H1 (cell line): ENCODE measurements around the gene TFF3. TPM values are rescaled to one million over a fixed set of nuclear protein-coding genes. Genes with fewer than 3 reads are reported as not detected.

Experiments used
- CTCF ChIA-PET: fragments of 300-600 bp; sonication (Branson Sonifier 250); formaldehyde crosslinking; loops from one replicate; lab custom pipeline; 2021; ENCODE audit not compliant: partially characterized antibody; lab: Charles Lee
- POLR2A ChIA-PET: fragments of 300-600 bp; sonication (Branson Sonifier 250); formaldehyde crosslinking; loops from one replicate; lab custom pipeline; 2021; ENCODE audit warnings: inconsistent platforms; ENCODE audit not compliant: partially characterized antibody; lab: Charles Lee
- DNase-seq, 2 experiments: peaks; one replicate each; pipeline versions ENCODE4 v3.0.0 to v3.0.0-alpha.2; 2010 to 2022; ENCODE audit warnings: low spot score in 2 of 2, low read depth in 1 of 2, mixed read lengths in 1 of 2
- FAIRE-seq: peaks from 2 replicates; lab custom pipeline; 2011; peaks lifted over from hg19 to GRCh38; lab: Jason Lieb, UNC
- H2AFZ ChIP-seq: 2 replicates; pipeline ENCODE4 v1.8.1; 2012; ENCODE audit warnings: low read length, inconsistent platforms
- H2AK5ac ChIP-seq: 2 replicates; pipeline ENCODE4 v1.6.1; 2013; ENCODE audit warnings: low read depth, low read length
- H2BK120ac ChIP-seq: replicated peaks from 2 replicates; pipeline ENCODE3; 2013; ENCODE audit warnings: low read depth, low read length, inconsistent platforms
- H2BK12ac ChIP-seq: 2 replicates; pipeline ENCODE4 v1.6.1; 2013; ENCODE audit warnings: low read depth, low read length
- H2BK15ac ChIP-seq: 2 replicates; pipeline ENCODE4 v1.6.1; 2013; ENCODE audit warnings: low read length
- H2BK20ac ChIP-seq: 2 replicates; pipeline ENCODE4 v1.6.1; 2013; ENCODE audit warnings: low read length
- H2BK5ac ChIP-seq: 2 replicates; pipeline ENCODE4 v1.6.1; 2013; ENCODE audit warnings: low read depth, low read length
- H3K14ac ChIP-seq: 2 replicates; pipeline ENCODE4 v1.6.1; 2013; ENCODE audit warnings: inconsistent platforms; ENCODE audit not compliant: insufficient read length
- H3K18ac ChIP-seq: 2 replicates; pipeline ENCODE4 v1.6.1; 2013; ENCODE audit warnings: low read length; ENCODE audit errors: extremely low read depth
- H3K23ac ChIP-seq: 2 replicates; pipeline ENCODE4 v1.6.1; 2013; ENCODE audit warnings: inconsistent platforms; ENCODE audit not compliant: insufficient read length
- H3K23me2 ChIP-seq: 2 replicates; pipeline ENCODE4 v1.6.1; 2013; ENCODE audit warnings: low read depth, low read length
- H3K27ac ChIP-seq: 2 replicates; pipeline ENCODE4 v1.6.1; 2011; ENCODE audit warnings: low read depth, low read length, inconsistent platforms
- H3K27me3 ChIP-seq, 4 experiments: replicated peaks in 1 of 4; 1 replicate in 1 of 4; 2 replicates in 3 of 4; pipeline versions ENCODE4 v1.6.1 to v1.8.1; 2011 to 2013; ENCODE audit warnings: low read length in 3 of 4, mild to moderate bottlenecking in 3 of 4, inconsistent platforms in 2 of 4, mixed read lengths in 2 of 4, moderate library complexity in 1 of 4; ENCODE audit not compliant: control insufficient read depth in 3 of 4, insufficient read depth in 3 of 4; ENCODE audit errors: extremely low read depth in 1 of 4
- H3K36me3 ChIP-seq, 4 experiments: 2 replicates each; pipeline versions ENCODE4 v1.6.1 to v1.8.1; 2011 to 2013; ENCODE audit warnings: mild to moderate bottlenecking in 4 of 4, low read length in 3 of 4, moderate library complexity in 2 of 4, control low read depth in 1 of 4, inconsistent platforms in 1 of 4; ENCODE audit not compliant: insufficient read depth in 4 of 4, control insufficient read depth in 2 of 4
- H3K4ac ChIP-seq: replicated peaks from 2 replicates; pipeline ENCODE3; 2013; ENCODE audit warnings: low read length, low read depth, mixed read lengths, inconsistent platforms; ENCODE audit not compliant: insufficient read length
- H3K4me1 ChIP-seq, 4 experiments: replicated peaks in 1 of 4; 1 replicate in 1 of 4; 2 replicates in 3 of 4; pipeline versions ENCODE4 v1.6.1 to v1.8.1; 2011 to 2013; ENCODE audit warnings: low read length in 3 of 4, inconsistent platforms in 2 of 4, mixed read lengths in 1 of 4; ENCODE audit not compliant: insufficient read depth in 4 of 4, control insufficient read depth in 3 of 4
- H3K4me2 ChIP-seq, 2 experiments: 2 replicates each; pipeline versions ENCODE4 v1.6.1 to v1.8.1; 2011 to 2013; ENCODE audit warnings: low read depth in 2 of 2, low read length in 2 of 2, control low read depth in 1 of 2, inconsistent platforms in 1 of 2, mild to moderate bottlenecking in 1 of 2; ENCODE audit not compliant: insufficient read depth in 1 of 2
- H3K4me3 ChIP-seq, 4 experiments: fragments of 200-600, 300-600 bp in 1 of 4; sonication (generic), shearing (Covaris generic), sonication (Bioruptor Twin) in 1 of 4; 2 replicates each; pipeline versions ENCODE4 v1.5.1 to v1.8.1; 2011 to 2016; ENCODE audit warnings: low read length in 4 of 4, low read depth in 3 of 4, control low read depth in 2 of 4, inconsistent platforms in 2 of 4, mild to moderate bottlenecking in 2 of 4, mixed read lengths in 1 of 4, moderate library complexity in 1 of 4; ENCODE audit not compliant: insufficient read depth in 2 of 4; ENCODE audit errors: extremely low read depth in 1 of 4
- H3K56ac ChIP-seq: replicated peaks from 2 replicates; pipeline ENCODE3; 2013; ENCODE audit warnings: low read depth, mild to moderate bottlenecking, mixed read lengths, low read length, inconsistent platforms; ENCODE audit not compliant: insufficient read length
- H3K79me1 ChIP-seq: 2 replicates; pipeline ENCODE4 v1.6.1; 2013; ENCODE audit warnings: low read depth, low read length, control low read depth
- H3K79me2 ChIP-seq, 2 experiments: 2 replicates each; pipeline versions ENCODE4 v1.6.1 to v1.8.1; 2012 to 2013; ENCODE audit warnings: low read length in 2 of 2, mild to moderate bottlenecking in 2 of 2, inconsistent platforms in 1 of 2; ENCODE audit not compliant: insufficient read depth in 2 of 2, control insufficient read depth in 1 of 2
- H3K9ac ChIP-seq, 4 experiments: replicated peaks in 1 of 4; 1 replicate in 1 of 4; 2 replicates in 3 of 4; pipeline versions ENCODE4 v1.6.1 to v1.8.1; 2011 to 2013; ENCODE audit warnings: low read depth in 3 of 4, low read length in 3 of 4, control low read depth in 2 of 4, mild to moderate bottlenecking in 2 of 4, moderate library complexity in 2 of 4, inconsistent platforms in 1 of 4; ENCODE audit errors: extremely low read depth in 1 of 4
- H3K9me3 ChIP-seq, 2 experiments: 2 replicates each; pipeline versions ENCODE4 v1.6.1 to v1.8.1; 2012 to 2013; ENCODE audit warnings: mild to moderate bottlenecking in 2 of 2, moderate library complexity in 2 of 2, control low read depth in 1 of 2, inconsistent platforms in 1 of 2, low read depth in 1 of 2, low read length in 1 of 2, mixed read lengths in 1 of 2; ENCODE audit not compliant: insufficient read depth in 2 of 2
- H4K20me1 ChIP-seq, 2 experiments: replicated peaks in 1 of 2; 2 replicates each; pipeline versions ENCODE3 to v1.8.1; 2011 to 2013; ENCODE audit warnings: inconsistent platforms in 2 of 2, low read length in 2 of 2, mild to moderate bottlenecking in 1 of 2; ENCODE audit not compliant: insufficient read depth in 2 of 2, control insufficient read depth in 1 of 2
- H4K5ac ChIP-seq: 2 replicates; pipeline ENCODE4 v1.6.1; 2013; ENCODE audit warnings: low read length, low read depth, mixed read lengths, inconsistent platforms; ENCODE audit not compliant: insufficient read length
- H4K8ac ChIP-seq: 2 replicates; pipeline ENCODE4 v1.8.0; 2013; ENCODE audit warnings: mild to moderate bottlenecking, moderate library complexity, low read length, inconsistent platforms; ENCODE audit not compliant: insufficient read depth; ENCODE audit errors: extremely low read depth
- H4K91ac ChIP-seq: replicated peaks from 2 replicates; pipeline ENCODE3; 2013; ENCODE audit warnings: low read length, mixed read lengths, inconsistent platforms; ENCODE audit not compliant: insufficient read length
- EGR1 ChIP-seq: IDR thresholded peaks from 2 replicates; pipeline ENCODE4 v1.6.1; 2011; ENCODE audit warnings: low read depth, low read length, borderline replicate concordance
- NANOG ChIP-seq: IDR thresholded peaks from 2 replicates; pipeline ENCODE4 v1.6.1; 2011; ENCODE audit warnings: low read length, low read depth, mild to moderate bottlenecking, inconsistent platforms; ENCODE audit not compliant: insufficient read depth, poor library complexity, severe bottlenecking
- WGBS, 2 experiments: shearing (Covaris generic) in 1 of 2; methylation state at CpG; one replicate each; pipeline versions ENCODE4 v1.1.6 to v1.1.7; 2013 to 2015; ENCODE audit warnings: low lambda C conversion rate in 2 of 2, mixed read lengths in 2 of 2, inconsistent platforms in 1 of 2, low coverage in 1 of 2, missing lambda C conversion rate in 1 of 2; ENCODE audit not compliant: insufficient replicate concordance in 2 of 2, insufficient coverage in 1 of 2, insufficient read length in 1 of 2; ENCODE audit errors: extremely low coverage in 1 of 2, missing lambda C conversion rate in 1 of 2; 5-methylcytosine and 5-hydroxymethylcytosine counted together
- polyA plus RNA-seq, 7 experiments: library from polyadenylated mRNA; depleted of rRNA in 3 of 7; stranded (reverse) in 5 of 7; unstranded in 2 of 7; fragments of >200 nt in 5 of 7; fragments of 200-250 nt in 2 of 7; gene quantifications; 1 replicate in 5 of 7; 2 replicates in 1 of 7; 4 replicates in 1 of 7; pipeline versions ENCODE4 v1.2.1 to v1.2.3, GENCODE V29; 2011 to 2013; ENCODE audit warnings: missing spikeins in 2 of 7, mixed read lengths in 2 of 7
- total RNA-seq: library from RNA; stranded (reverse); fragmentation: NEBNext Ultra II Directional; extraction: Animal tissue kit (Norgen Biotek cat#: 25700); gene quantifications from 2 replicates; pipeline ENCODE4 v1.2.1, GENCODE V29; 2021
- TF ChIP-seq, protein P1 (sequence below): IDR thresholded peaks from 2 replicates; pipeline ENCODE4 v1.6.1; 2012; ENCODE audit warnings: inconsistent platforms
- TF ChIP-seq, protein P2 (sequence below): IDR thresholded peaks from 2 replicates; pipeline ENCODE4 v1.6.1; 2012; ENCODE audit warnings: inconsistent platforms

The TFF3 gene
- total and polyA plus RNA-seq, 2 of the 8 experiments (the other 6 are each of a cell fraction or from before 2014, with no cell fraction given) = 1.7 to 6.7 TPM

DNA sequence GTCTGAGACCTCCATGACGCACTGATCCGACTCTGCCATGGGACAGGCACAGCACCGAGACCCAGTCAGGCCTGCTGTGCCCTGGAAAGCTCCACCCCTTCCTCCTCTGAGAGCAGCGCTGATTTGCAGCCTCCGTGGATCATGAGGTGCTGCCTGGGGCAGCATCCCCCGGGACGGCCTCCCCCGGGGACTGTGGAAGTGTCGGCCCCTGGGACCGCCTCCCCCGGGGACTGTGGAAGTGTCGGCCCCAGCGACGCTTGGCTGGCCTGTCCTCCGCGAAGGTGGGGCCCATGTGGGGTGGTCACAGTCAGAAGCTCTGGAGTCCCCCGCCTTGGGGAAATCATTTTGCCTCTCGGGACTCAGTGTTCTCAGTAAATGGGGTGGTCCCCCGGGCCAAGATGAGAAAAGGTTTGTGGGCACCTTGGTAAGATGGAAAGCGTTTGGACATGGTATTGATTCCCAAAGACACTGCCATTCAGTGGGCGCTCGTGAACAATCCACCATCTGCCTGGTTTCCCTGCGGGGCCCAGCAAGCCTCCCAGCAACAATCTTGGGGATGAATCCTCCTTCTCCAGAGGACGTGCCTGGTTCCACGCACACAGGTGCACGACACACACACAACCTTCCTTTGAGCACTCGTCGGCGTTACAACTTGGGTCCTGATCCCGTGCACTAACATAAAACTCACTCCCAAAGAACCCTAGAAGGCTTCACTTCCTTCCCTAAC is 32.6 kb upstream of the TFF3 start:
- no peak overlapping the region for H2BK12ac ChIP-seq
- no peaks in the 10 kb centered on the region for H3K4me1 ChIP-seq
- TF ChIP-seq, protein P1, sequence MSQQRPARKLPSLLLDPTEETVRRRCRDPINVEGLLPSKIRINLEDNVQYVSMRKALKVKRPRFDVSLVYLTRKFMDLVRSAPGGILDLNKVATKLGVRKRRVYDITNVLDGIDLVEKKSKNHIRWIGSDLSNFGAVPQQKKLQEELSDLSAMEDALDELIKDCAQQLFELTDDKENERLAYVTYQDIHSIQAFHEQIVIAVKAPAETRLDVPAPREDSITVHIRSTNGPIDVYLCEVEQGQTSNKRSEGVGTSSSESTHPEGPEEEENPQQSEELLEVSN = no peak
- TF ChIP-seq NANOG (no peak), EGR1 (no peak)
- TF ChIP-seq, protein P2, sequence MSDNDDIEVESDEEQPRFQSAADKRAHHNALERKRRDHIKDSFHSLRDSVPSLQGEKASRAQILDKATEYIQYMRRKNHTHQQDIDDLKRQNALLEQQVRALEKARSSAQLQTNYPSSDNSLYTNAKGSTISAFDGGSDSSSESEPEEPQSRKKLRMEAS = no peak
- no peak overlapping the region for H2BK5ac ChIP-seq
- no peak overlapping the region for H3K14ac ChIP-seq
- CTCF ChIA-PET = interaction anchor here (1.0 to 3.4 kb wide), 3 partner anchors 10 to 38 kb away, joined by 4 to 22 read pairs (median 8); no protein-coding TSS in a partner anchor
- FAIRE-seq = no peak
- H4K20me1 ChIP-seq = no peaks in the 10 kb centered on the region
- no peak overlapping the region for H4K91ac ChIP-seq
- no peak overlapping the region for H2AK5ac ChIP-seq
- H2BK120ac ChIP-seq = no peak overlapping the region
- no peak overlapping the region for H3K18ac ChIP-seq
- 90% methylated on average over 29 of the region's 30 CpGs; no CpG with 5 or more reads in 1 of the 2 experiments for WGBS, 2 experiments
- H3K9me3 ChIP-seq = no peaks in the 10 kb centered on the region
- H3K27ac ChIP-seq = no peak overlapping the region
- H3K36me3 ChIP-seq = no peaks in the 10 kb centered on the region
- H3K23ac ChIP-seq = no peak overlapping the region
- no peak overlapping the region for H2BK15ac ChIP-seq
- no peaks in the 10 kb centered on the region for H3K23me2 ChIP-seq
- H2AFZ ChIP-seq = no peak overlapping the region
- H3K79me2 ChIP-seq = no peaks in the 10 kb centered on the region
- DNase-seq = no peak
- H3K9ac ChIP-seq = no peak overlapping the region
- H3K4me2 ChIP-seq = no peak overlapping the region
- H3K4ac ChIP-seq = no peak overlapping the region
- POLR2A ChIA-PET = no interaction called here
- no peak overlapping the region for H4K5ac ChIP-seq
- H3K4me3 ChIP-seq = no peak overlapping the region
- no peak overlapping the region for H3K56ac ChIP-seq
- H3K79me1 ChIP-seq = no peaks in the 10 kb centered on the region
- no peaks in the 10 kb centered on the region for H3K27me3 ChIP-seq
- no peak overlapping the region for H2BK20ac ChIP-seq
- H4K8ac ChIP-seq = no peak overlapping the region; the same call in 1 of the 2 replicates
